Activated CD4-positive, alpha-beta T cell treated with anti-CD3 and anti-CD28 coated beads for 48 hours (primary cell): Measurements from ENCODE around the gene CAPRIN2.
A peak's percentile ranks its signal among the peaks of the same experiment; 100 is the strongest.

Source experiments
- DNase-seq: peaks from one replicate; pipeline ENCODE4 v3.0.0-alpha.2; 2020

CAPRIN2 gene

GRCh38 chr12:30698346-30698745, 56.4 kb downstream of the CAPRIN2 start:
- no peak for DNase-seq

GRCh38 chr12:30696943-30697342, 57.8 kb downstream of the CAPRIN2 start:
- DNase-seq, result no peak

- DNase-seq, result no peak
Observed at GRCh38 chr12:30696486-30696885, 58.3 kb downstream of the CAPRIN2 start.

GRCh38 chr12:30696103-30696408, 58.7 kb downstream of the CAPRIN2 start:
- no peak for DNase-seq

- DNase-seq, result peak; percentile 90
Observed at GRCh38 chr12:30695199-30696102, 59.3 kb downstream of the CAPRIN2 start, which contains the start of gene IPO8. Gene IPO8 (minus strand): TSS chr12:30695869. CDS start chr12:30695647, 222 bp downstream.

- DNase-seq, result peak; percentile 25
Observed at GRCh38 chr12:30694412-30695198, 60.1 kb downstream of the CAPRIN2 start.

GRCh38 chr12:30692470-30692869, 62.3 kb downstream of the CAPRIN2 start:
- DNase-seq, result no peak

GRCh38 chr12:30691122-30691879, 63.5 kb downstream of the CAPRIN2 start:
- no peak for DNase-seq

GRCh38 chr12:30687265-30687986, 67.3 kb downstream of the CAPRIN2 start:
- DNase-seq, result no peak

- DNase-seq, result no peak
Observed at GRCh38 chr12:30679241-30679640, 75.5 kb downstream of the CAPRIN2 start.

GRCh38 chr12:30678221-30678620, 76.5 kb downstream of the CAPRIN2 start:
- no peak for DNase-seq

GRCh38 chr12:30661210-30661609, 93.5 kb downstream of the CAPRIN2 start:
- DNase-seq, result no peak
